GM12891 (cell line): ENCODE data around the gene ZNF830.

ENCODE experiments used
- POLR2A ChIP-seq: IDR thresholded peaks from 2 replicates; pipeline ENCODE4 v1.6.1; 2011; ENCODE audit warnings: low read depth, low read length, control low read depth
- TAF1 ChIP-seq: IDR thresholded peaks from 2 replicates; pipeline ENCODE4 v1.6.1; 2011; ENCODE audit warnings: low read depth, low read length, control low read depth

- TF ChIP-seq POLR2A (no peak), TAF1 (no peak)
Measured at GRCh38 chr17:34987232-34987631, 25.9 kb downstream of the ZNF830 start.
